ENCODE results near the gene ZNF407.

ZNF407 gene

GRCh38 chr18:74796841-74797576 is 199.3 kb downstream of the ZNF407 start:
- no peak for DNase-seq (ENCODE audit: extremely low spot score)
- ChIA-PET CTCF (interaction anchor here (0.7 kb wide), 1 partner anchor 23 kb away, joined by 5 read pairs; no protein-coding TSS in a partner anchor), POLR2A (no interaction called here)
- no peak for TF ChIP-seq ELF4 (IDR thresholded peaks at IDR 0.05)
- TF ChIP-seq ZNF384 (IDR thresholded peaks at IDR 0.05): no peak
- TF ChIP-seq SP1 (IDR thresholded peaks at IDR 0.05): no peak
- TF ChIP-seq ARNT (IDR thresholded peaks at IDR 0.05): no peak
- TF ChIP-seq PKNOX1 (IDR thresholded peaks at IDR 0.05): no peak
- TF ChIP-seq NFRKB (IDR thresholded peaks at IDR 0.05): no peak
- no peak for TF ChIP-seq TARDBP (IDR thresholded peaks at IDR 0.05)
- TF ChIP-seq FOXA1 (IDR thresholded peaks at IDR 0.05): no peak
- TF ChIP-seq BHLHE40 (IDR thresholded peaks at IDR 0.05; ENCODE audit: borderline replicate concordance): no peak
- no peak for TF ChIP-seq SUZ12 (IDR thresholded peaks at IDR 0.05)
- no peak for TF ChIP-seq HDGF (IDR thresholded peaks at IDR 0.05; ENCODE audit: borderline replicate concordance)
- no peak for TF ChIP-seq LEF1 (IDR thresholded peaks at IDR 0.05; ENCODE audit: borderline replicate concordance)
- TF ChIP-seq FOXM1 (IDR thresholded peaks at IDR 0.05; ENCODE audit: borderline replicate concordance): no peak
- TF ChIP-seq FOXK2 (IDR thresholded peaks at IDR 0.05): no peak

GRCh38 chr18:74797577-74798151 is 200.0 kb downstream of the ZNF407 start:
- TF ChIP-seq LEF1 (IDR thresholded peaks at IDR 0.05; ENCODE audit: borderline replicate concordance): no peak
- no peak for TF ChIP-seq NFRKB (IDR thresholded peaks at IDR 0.05)
- no peak for TF ChIP-seq FOXA1 (IDR thresholded peaks at IDR 0.05)
- no peak for TF ChIP-seq ELF4 (IDR thresholded peaks at IDR 0.05)
- TF ChIP-seq FOXM1 (IDR thresholded peaks at IDR 0.05; ENCODE audit: borderline replicate concordance): no peak
- TF ChIP-seq BHLHE40 (IDR thresholded peaks at IDR 0.05; ENCODE audit: borderline replicate concordance): no peak
- no peak for TF ChIP-seq SP1 (IDR thresholded peaks at IDR 0.05)
- no peak for TF ChIP-seq FOXK2 (IDR thresholded peaks at IDR 0.05)
- TF ChIP-seq ARNT (IDR thresholded peaks at IDR 0.05): no peak
- no peak for TF ChIP-seq SUZ12 (IDR thresholded peaks at IDR 0.05)
- TF ChIP-seq ZNF384 (IDR thresholded peaks at IDR 0.05): no peak
- TF ChIP-seq TARDBP (IDR thresholded peaks at IDR 0.05): no peak
- no peak for TF ChIP-seq L3MBTL2 (conservative IDR thresholded peaks at IDR 0.05)
- no peak for TF ChIP-seq CTBP1 (IDR thresholded peaks at IDR 0.05; ENCODE audit: borderline replicate concordance)
- no peak for TF ChIP-seq HDGF (IDR thresholded peaks at IDR 0.05; ENCODE audit: borderline replicate concordance)
- CTCF ChIA-PET: interaction anchor here (0.7 kb wide), 2 partner anchors 22 to 276 kb away, joined by 5 read pairs; no protein-coding TSS in a partner anchor
- DNase-seq (ENCODE audit: extremely low spot score): no peak
- POLR2A ChIA-PET: no interaction called here

GRCh38 chr18:74799542-74799941 is 201.9 kb downstream of the ZNF407 start:
- CTCF ChIA-PET: no interaction called here
- no peak for DNase-seq (ENCODE audit: extremely low spot score)
- TF ChIP-seq ARNT (IDR thresholded peaks at IDR 0.05): no peak
- TF ChIP-seq HDGF (IDR thresholded peaks at IDR 0.05; ENCODE audit: borderline replicate concordance): no peak
- TF ChIP-seq CTBP1 (IDR thresholded peaks at IDR 0.05; ENCODE audit: borderline replicate concordance): no peak
- no peak for TF ChIP-seq FOXK2 (IDR thresholded peaks at IDR 0.05)
- TF ChIP-seq BHLHE40 (IDR thresholded peaks at IDR 0.05; ENCODE audit: borderline replicate concordance): no peak
- TF ChIP-seq ZNF384 (IDR thresholded peaks at IDR 0.05): no peak
- TF ChIP-seq FOXA1 (IDR thresholded peaks at IDR 0.05): no peak
- TF ChIP-seq SP1 (IDR thresholded peaks at IDR 0.05): no peak
- TF ChIP-seq NFRKB (IDR thresholded peaks at IDR 0.05): no peak
- no peak for TF ChIP-seq TARDBP (IDR thresholded peaks at IDR 0.05)
- no peak for TF ChIP-seq PKNOX1 (IDR thresholded peaks at IDR 0.05)
- no peak for TF ChIP-seq L3MBTL2 (conservative IDR thresholded peaks at IDR 0.05)
- no peak for TF ChIP-seq LEF1 (IDR thresholded peaks at IDR 0.05; ENCODE audit: borderline replicate concordance)
- no peak for TF ChIP-seq SUZ12 (IDR thresholded peaks at IDR 0.05)
- TF ChIP-seq ELF4 (IDR thresholded peaks at IDR 0.05): no peak
- TF ChIP-seq FOXM1 (IDR thresholded peaks at IDR 0.05; ENCODE audit: borderline replicate concordance): no peak
- POLR2A ChIA-PET: no interaction called here

- POLR2A ChIA-PET: no interaction called here
- CTCF ChIA-PET: no interaction called here
- no peak for DNase-seq (ENCODE audit: extremely low spot score)
- TF ChIP-seq CTBP1 (IDR thresholded peaks at IDR 0.05; ENCODE audit: borderline replicate concordance) (no peak), SP1 (IDR thresholded peaks at IDR 0.05) (no peak), TARDBP (IDR thresholded peaks at IDR 0.05) (no peak), L3MBTL2 (conservative IDR thresholded peaks at IDR 0.05) (no peak), HDGF (IDR thresholded peaks at IDR 0.05; ENCODE audit: borderline replicate concordance) (no peak), SUZ12 (IDR thresholded peaks at IDR 0.05) (no peak), ELF4 (IDR thresholded peaks at IDR 0.05) (no peak), LEF1 (IDR thresholded peaks at IDR 0.05; ENCODE audit: borderline replicate concordance) (no peak), BHLHE40 (IDR thresholded peaks at IDR 0.05; ENCODE audit: borderline replicate concordance) (no peak), ZNF384 (IDR thresholded peaks at IDR 0.05) (no peak), FOXM1 (IDR thresholded peaks at IDR 0.05; ENCODE audit: borderline replicate concordance) (no peak), PKNOX1 (IDR thresholded peaks at IDR 0.05) (no peak), ARNT (IDR thresholded peaks at IDR 0.05) (no peak), NFRKB (IDR thresholded peaks at IDR 0.05) (no peak), FOXA1 (IDR thresholded peaks at IDR 0.05) (no peak), FOXK2 (IDR thresholded peaks at IDR 0.05) (no peak)
Measured at GRCh38 chr18:74800098-74800497, 202.4 kb downstream of the ZNF407 start.

- CTCF ChIA-PET: interaction anchor here (1.5 kb wide), 1 partner anchor 17 kb away, joined by 3 read pairs; no protein-coding TSS in a partner anchor
- POLR2A ChIA-PET: no interaction called here
- DNase-seq (ENCODE audit: extremely low spot score): no peak
- TF ChIP-seq BHLHE40 (IDR thresholded peaks at IDR 0.05; ENCODE audit: borderline replicate concordance) (no peak), TARDBP (IDR thresholded peaks at IDR 0.05) (no peak), CTBP1 (IDR thresholded peaks at IDR 0.05; ENCODE audit: borderline replicate concordance) (no peak), SP1 (IDR thresholded peaks at IDR 0.05) (no peak)
Measured at GRCh38 chr18:74803117-74803516, 205.4 kb downstream of the ZNF407 start.
